Measurements from ENCODE around the gene BIRC2.
"Not testable (repeated sequence)": the region's sequence is repeated elsewhere in the genome, so short reads cannot be mapped to it uniquely, and the experiment has no call there.

The BIRC2 gene

DNA sequence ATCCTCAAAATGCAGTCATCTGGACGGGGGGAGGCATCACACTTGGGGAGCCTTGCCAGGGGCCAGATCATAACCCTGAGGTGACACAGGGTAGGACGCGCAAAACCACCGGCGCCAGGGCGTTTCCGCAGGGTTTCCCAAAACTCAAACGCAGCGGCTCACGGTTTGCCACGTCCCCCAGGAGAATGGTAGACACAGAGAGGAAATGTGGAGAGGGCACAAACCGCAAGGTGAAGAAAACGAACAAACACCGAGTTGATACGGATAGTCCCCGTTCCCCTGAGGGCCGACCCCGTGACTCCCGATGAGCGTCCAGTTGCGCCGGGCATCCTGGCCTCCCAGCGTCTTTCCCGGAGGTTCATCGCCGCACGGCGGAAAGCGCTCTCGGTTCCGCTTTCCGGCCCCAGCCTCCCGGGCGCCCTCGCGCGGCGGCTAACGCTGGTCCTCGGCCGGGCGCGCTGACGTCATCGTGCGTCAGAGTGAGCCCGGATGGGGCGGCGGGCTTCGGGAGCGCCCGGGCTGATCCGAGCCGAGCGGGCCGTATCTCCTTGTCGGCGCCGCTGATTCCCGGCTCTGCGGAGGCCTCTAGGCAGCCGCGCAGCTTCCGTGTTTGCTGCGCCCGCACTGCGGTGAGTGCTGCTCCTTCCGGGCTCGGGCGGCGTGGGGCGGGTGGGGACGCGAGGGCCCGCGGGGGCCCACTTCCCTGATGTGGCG is at the start of gene BIRC2:
BIRC2 (plus strand) TSS at position 467 of the 714 bp plus-strand sequence. CDS start 2,641 bp downstream, outside the sequence.
- DNase-seq (ENCODE audit: low read depth in 2 of 2), result peak; percentile 79 to 91

DNA sequence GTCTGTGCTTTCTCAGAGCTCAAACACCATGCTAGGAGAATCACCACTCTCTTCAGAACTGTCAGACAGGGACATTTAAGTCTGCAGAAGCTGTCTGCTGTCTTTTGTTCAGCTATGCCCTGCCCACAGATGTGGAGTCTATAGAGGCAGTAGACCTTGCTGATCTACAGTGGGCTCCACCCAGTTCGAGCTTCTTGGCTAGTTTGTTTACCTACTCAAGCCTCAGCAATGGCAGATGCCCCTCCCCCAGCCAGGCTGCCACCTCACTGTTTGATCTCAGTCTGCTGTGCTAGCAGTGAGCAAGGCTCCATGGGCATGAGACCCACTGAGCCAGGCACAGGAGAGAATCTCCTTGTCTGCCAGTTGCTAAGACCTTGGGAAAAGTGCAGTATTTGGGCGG is 46.2 kb upstream of the BIRC2 start:
- DNase-seq (ENCODE audit: low read depth in 2 of 2), result not testable (repeated sequence)

DNA sequence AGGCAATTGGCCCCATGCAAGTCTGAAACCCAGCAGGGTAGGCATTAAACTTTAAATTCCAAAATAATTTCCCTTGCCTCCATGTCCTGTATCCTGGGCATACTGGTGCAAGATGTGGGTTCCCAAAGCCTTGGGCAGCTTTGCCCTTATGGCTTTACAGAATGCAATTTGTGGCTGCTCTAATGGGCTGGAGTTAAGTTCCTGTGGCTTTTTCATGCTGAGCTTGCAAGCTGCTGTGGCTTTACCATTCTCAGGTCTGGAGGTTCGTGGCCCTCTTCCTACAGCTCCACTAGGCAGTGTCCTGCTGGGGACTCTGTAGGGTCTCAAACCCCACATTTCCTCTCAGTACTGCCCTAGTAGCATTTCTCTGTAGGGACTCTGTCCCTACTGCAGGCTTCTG is 44.8 kb upstream of the BIRC2 start:
- DNase-seq (ENCODE audit: low read depth in 2 of 2), result no peak

DNA sequence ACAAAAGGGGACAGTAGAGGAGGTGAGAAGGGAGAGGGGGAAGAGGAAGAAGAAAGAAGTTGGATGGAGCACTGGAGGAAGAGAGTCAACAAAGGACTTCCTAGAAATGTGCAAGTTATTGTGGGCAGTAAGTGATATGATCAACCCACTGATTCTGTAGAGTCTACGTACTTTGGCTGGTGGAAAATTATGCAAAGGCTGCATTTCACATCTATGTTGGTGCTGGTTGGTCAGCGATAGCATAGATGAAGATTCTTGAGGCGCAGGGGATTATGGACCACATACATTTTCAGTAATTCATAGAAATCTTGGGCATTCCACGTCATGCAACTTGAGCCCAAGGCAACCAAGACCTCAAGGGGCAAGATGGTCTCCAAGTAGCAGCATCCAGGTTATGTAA is 42.3 kb upstream of the BIRC2 start:
- DNase-seq (ENCODE audit: low read depth in 2 of 2), result no peak

DNA sequence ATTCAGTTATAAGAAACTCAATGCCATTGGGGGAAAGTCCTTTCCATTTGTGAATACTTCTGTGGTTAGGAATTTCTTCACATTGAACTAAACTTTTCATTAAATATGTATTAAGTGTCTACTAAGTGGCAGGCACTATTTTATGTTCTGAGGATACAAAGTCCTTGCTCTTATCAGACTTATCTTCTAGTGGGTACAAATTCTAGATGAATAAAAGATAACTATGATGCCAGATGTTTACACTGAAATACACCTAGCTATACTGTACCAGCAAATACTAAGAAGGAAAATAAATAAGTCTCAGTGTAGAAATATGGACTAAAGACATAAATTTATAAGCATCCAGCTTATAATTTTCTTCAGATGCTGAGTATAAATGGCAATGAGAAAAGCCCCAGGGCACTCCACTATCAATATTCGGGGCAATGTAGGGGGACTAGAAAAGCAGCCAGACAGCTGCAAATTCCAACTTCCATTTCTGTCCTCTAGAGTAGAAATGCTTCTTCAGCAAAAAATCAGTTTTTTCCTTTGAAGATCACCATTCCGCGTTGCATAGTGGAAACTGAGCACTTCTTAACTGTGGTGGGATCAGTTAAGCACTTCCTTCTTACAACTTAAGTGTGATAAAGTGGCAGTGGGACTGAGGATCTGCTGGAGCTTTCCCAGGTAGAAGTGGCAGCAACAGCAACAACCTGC is 41.5 kb upstream of the BIRC2 start:
- no peak for DNase-seq (ENCODE audit: low read depth in 2 of 2)

DNA sequence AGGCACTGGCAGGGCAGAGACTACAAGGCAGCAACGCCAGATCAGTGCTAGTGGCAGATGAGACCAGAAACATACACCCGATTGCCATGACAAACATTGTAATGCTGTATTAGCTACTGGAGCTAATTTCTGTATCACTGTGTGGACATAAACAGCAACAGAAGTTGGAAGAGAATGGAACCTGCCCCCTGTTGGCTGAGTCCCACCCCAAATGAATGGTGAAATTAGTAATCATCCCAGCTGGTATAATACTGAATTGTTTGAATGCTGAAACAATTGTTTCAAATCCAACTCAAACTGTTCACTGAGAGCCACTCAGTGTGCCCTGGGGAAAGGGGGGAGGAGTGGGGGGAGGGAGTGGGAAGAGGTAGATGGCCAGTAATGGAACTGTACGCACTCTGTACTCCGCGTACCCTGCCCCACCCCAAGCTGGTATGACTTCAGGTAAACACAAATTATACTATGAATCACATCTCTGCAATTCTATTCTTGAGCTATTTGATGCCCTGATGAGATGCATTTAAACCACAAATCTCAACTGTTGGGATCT is 40.9 kb upstream of the BIRC2 start:
- no peak for DNase-seq (ENCODE audit: low read depth in 2 of 2)

DNA sequence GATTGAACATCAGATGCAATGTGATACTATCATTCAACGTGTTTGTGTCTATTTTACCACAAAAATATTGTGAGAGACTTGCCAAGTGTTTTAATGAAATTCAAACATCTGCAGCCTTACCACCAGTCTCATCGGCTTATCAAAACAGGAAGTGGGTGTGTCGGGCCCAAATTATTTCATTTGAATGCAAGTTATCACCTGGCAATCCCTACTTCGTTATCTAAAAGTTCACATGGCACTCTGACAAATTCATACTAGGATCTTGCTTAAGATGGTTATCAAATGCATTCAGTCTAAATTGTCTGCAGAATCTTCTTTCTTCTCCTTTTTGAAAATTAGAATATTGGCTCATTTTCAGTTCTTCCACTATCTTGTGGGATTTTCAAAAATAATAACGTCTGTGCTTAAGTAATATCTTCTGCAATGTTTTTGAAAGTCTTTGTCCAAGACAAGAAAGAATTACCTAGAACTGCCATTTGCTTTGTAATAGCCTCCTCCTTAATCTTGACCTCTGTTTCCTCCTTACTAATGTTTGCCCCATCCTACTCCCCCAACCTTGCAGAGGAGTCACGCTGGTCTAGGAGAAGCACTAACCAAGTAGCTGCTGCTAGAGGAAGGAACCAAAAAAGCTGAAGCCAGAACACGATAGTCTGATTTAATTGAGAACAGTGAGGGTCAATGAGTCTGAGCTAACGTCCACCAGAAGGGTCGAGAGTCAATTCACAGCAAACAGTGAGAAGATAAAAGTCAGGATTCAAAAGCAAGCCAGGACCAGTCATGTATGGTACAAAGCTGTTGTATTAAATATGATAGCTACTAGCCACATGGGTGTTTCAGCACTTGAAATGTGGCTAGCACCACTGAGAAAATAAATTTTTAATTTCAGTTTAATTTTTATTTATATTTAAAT is 39.9 kb upstream of the BIRC2 start:
- DNase-seq (ENCODE audit: low read depth in 2 of 2), result no peak

DNA sequence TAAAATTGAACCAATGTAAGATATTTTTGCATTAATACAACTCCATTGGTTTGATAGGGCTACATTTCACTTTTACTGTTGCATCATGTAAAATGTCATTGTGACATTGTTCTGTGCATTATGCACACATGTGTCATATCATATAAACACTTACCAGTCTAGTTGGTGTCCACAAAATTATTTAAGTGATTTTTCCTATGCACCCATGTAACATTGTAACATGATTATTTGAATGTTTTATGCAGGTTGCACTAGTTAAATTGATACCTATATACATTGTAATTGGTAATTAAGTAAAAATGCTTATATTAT is 39.3 kb upstream of the BIRC2 start:
- no peak for DNase-seq (ENCODE audit: low read depth in 2 of 2)

DNA sequence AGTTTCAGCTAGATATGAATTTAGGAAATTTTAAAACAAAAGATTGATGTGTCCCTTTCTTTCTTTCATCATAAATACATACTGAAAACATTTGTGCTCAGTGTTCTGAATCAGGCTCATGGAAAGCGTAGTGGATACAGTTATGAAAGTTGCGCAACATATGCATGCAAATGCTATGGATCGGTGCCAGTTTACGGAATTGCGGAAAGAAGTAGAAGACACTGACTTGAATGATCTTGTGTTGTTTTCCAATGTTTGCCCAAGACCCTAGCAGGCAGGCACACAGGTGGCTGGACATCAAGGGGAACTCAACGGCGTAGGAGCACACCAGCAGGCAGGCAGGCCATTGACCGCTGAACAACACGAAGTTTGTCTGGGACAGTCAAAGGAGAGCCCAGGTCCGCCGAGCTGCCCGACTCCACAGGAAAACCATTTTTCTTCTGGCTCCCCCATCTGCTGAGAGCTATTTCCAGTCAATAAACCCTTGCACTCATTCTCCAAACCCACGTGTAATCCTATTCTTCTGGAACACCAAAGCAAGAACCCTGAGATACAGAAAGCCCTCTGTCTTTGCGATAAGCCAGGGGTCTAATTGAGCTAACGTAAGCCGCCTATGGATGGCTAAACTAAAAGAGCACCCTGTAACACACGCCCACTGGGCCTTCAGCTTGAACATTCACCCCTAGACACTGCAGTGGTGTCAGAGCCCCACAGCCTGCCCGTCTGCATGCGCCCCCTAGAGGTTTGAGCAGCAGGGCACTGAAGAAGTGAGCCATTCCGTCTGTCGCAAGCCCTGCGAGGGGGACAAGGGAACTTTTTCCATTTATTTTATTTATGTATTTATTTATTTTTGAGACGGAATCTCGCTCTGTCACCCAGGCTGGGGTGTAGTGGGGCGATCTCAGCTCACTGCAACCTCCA is 37.1 kb upstream of the BIRC2 start:
- no peak for DNase-seq (ENCODE audit: low read depth in 2 of 2)

DNA sequence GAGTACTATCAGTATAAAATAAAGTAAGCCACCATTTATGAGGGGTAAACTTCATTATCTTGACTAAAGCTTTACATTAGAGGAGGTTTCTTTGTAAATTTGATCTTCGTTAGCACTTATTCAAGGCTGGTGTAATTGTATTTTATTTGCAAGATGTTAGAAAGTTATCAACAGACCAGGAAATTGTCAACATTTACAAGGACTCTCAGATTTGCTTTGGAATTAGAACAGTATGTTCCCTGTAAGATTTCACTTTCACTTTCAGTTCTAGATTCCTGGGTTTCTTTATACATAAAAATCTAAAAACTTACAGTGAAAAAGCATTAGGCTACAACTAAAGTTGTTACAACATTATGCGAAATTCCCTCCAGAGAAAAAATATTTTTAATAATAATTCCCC is 34.3 kb upstream of the BIRC2 start:
- no peak for DNase-seq (ENCODE audit: low read depth in 2 of 2)

DNA sequence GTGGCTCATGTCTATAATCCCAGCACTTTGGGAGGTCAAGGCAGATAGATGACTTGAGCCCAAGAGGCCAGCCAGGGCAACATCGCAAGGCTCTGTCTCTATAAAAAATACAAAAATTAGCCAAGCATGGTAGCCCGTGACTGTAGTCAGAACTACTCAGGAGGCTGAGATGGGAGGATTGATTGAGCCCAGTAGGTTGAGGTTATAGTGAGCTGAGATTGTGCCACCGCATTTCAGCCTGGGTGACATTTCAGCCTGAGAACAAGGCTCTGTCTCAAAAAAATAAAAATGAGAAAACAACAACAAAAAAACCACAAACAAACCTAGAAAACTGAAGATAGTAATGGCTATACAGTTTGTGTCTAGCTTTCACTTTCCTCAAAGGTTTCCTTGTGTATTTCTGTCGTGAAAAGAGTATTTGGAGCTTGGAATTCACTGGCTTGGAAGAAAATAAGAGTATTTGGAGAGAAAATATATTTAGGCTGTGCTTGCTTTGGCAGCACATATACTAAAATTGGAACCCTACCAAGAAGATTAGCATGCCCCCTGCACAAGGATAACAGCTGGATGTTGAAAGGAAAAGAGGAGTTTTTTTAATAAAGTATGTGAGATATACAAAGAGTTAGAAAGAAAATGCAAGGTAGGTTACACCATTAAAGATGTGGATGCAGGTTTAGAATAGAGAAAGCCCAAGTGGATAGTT is 33.6 kb upstream of the BIRC2 start:
- no peak for DNase-seq (ENCODE audit: low read depth in 2 of 2)

DNA sequence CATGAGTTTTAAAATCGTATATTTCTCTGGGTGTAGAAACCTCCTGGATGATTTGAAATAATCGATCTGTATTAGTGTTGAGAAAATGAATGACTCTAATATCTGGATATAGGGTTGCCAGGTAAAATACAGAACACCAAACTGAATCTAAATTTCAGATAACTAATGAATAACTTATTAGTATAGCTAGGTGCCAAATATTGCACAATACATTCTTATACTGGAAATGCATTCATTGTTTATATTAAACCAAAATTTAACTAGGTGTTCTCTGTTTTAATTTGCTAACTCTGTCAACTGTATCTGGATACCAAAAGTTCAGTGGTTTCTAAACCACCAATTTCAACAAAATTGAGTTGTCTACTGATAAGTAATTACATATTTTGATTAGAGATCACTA is 32.2 kb upstream of the BIRC2 start:
- DNase-seq (ENCODE audit: low read depth in 2 of 2), result no peak

DNA sequence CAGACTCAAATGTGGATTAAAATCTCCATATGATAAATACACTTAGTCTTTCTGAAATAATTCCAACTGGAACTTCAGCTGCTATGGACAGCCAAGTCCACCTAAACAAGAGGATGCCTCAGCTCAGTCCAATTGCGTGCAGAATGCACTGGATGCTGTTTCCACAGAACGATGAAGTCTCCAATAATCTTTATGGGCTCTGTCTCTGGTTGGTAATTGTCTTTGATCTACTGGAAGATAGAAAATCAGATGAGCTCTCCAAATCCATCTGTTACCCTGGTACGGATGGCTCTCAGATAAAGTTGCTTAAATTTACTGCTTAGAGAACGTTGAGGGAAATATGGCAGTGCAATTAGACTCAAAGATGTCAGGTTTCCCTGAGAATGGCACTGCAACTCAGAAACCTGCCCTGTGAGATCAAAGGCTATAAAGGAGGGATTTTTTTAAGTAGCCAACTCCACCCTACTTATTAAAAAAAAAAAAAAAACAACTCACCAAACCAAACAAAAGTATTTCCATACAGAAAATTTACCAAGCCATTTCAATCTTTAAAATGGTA is 30.6 kb upstream of the BIRC2 start:
- DNase-seq (ENCODE audit: low read depth in 2 of 2), result no peak

DNA sequence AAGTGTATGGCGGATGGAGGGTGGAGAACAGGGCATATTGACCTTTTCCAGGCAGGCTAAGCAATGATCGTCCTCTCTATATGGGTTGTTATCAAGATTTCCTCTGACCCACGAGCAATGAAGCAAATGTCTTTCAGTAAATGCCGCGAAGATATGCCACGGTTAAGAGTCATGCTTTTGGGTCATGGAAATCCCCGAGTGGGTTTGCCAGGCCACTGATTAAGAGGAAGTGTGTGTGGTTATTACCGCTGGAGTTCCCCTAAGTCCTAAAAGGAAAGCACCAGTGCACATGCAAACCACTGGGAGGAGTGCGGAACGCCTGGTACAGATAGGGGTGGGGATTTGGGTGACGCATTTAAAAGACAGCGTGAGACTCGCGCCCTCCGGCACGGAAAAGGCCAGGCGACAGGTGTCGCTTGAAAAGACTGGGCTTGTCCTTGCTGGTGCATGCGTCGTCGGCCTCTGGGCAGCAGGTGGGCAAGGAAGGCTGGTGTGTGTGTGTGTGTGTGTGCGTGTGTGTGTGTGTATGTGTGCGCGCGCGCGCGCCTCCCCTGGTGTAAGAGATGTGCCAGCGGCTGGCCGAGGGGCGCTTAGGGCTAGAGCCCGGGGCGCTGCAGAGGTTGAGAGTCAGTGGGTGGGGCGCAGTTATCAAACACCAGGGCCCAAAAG is 29.8 kb upstream of the BIRC2 start, which contains the start of gene BIRC3:
BIRC3 (plus strand) TSS at position 386 of the 669 bp plus-strand sequence. CDS start 7,026 bp downstream, outside the sequence.
- DNase-seq (ENCODE audit: low read depth in 2 of 2), result peak; percentile 88 to 93

DNA sequence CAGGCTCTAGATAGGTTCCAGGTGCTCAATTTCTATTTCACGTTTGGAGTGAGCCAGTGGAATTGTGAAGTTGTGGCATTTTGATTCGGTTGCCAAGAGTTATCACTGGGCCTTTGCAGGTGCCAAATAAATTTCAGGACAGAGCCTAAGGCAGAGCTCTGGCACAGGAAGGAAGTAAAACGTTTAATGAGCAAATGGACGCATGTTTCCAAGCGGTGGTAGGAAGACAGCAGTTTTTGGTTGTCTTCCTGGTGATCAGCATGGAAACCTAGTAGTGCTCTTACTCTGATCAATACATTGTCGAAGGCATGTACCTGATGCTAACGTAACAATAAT is 29.3 kb upstream of the BIRC2 start:
- DNase-seq (ENCODE audit: low read depth in 2 of 2), result no peak

DNA sequence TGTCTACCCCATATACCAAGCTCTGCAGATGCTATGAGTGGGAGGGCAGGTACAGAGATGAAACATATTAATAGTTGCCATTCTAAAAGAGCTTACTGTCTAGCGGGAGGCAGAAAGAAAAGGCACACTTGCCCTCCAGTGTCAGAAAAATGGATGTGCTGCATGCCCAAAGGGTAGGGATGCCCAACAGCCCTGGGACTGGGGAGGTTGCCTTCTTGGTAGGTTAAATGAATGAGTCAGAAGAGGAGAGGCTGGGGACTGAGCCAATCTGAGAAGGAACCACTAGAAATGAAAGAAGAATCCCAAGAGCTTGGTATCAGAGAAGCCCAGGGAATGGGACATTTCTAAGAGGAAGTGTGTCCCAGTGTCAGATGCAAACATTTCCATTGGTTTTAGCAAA is 28.5 kb upstream of the BIRC2 start:
- DNase-seq (ENCODE audit: low read depth in 2 of 2), result peak; percentile 33 to 54

DNA sequence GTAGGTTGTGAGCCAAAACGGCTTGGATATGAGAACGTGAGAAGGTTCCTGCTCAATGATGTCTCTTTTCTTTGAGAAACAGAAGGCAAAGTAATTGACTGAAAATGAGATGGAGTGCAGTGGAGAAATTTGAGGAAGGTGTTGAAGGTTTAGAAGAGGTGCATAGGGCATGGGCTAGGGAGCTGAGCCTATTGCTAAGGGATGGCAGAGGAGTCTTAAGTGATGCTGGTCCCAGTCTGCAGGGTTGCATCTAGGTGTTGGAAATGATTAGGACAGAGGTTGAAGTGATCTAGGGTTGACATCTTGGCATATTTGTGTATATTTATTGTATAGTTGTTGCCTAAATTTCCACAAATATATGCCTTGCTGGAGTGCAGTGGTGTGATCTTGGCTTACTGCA is 27.5 kb upstream of the BIRC2 start:
- DNase-seq (ENCODE audit: low read depth in 2 of 2), result no peak

DNA sequence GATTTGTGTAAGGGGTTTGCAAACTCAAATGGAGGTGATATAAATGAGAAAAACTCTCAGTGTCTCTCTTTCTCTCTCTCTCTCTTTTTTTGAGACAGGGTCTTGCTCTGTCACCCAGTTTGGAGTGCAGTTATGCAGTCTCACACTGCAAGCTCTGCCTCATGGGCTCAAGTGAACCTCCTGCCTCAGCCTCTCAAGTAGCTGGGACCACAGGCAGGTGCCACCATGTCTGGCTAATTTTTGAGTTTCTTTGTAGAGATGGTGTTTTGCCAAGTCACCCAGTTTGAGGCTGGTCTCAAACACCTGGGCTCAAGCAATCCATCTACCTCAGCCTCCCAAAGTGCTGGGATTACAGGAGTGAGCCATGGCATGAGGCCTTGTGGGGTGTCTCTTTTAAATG is 26.8 kb upstream of the BIRC2 start:
- DNase-seq (ENCODE audit: low read depth in 2 of 2), result no peak

DNA sequence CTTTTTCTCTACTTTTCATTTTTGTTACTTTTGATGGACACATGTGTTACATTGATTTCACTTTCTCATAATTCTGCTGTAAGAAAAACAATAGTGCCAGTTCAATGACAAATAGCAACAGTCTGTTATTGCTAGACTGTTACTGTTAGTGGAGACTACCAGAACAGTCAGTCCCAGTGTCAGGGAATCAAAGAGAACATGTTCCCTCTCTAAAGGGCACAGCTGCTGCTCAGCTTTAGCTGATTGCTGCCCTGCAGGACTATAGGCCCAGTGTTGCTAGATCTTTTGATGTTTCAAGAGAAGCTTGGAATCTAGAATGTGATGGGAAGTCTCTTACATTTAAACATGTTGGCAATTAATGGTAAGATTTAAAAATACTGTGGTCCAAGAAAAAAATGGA is 26.3 kb upstream of the BIRC2 start:
- no peak for DNase-seq (ENCODE audit: low read depth in 2 of 2)

DNA sequence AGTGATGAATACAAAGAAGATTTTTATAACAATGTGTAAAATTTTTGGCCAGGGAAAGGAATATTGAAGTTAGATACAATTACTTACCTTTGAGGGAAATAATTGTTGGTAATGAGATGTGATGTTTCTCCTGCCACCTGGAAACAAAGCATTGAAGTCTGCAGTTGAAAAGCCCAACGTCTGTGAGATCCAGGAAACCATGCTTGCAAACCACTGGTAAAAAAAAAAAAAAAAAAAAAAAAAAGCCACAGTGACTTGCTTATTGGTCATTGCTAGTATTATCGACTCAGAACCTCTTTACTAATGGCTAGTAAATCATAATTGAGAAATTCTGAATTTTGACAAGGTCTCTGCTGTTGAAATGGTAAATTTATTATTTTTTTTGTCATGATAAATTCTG is 24.5 kb upstream of the BIRC2 start:
- DNase-seq (ENCODE audit: low read depth in 2 of 2), result no peak
